Fibroblast of lung (primary cell): Measurements from ENCODE around the gene JPH2. TPM values are rescaled to one million over a fixed set of nuclear protein-coding genes. Genes with fewer than 3 reads are reported as not detected.

Experiments used
- DNase-seq, 2 donors: peaks; one replicate each; pipeline versions ENCODE4 v3.0.0 to v3.0.0-alpha.2; 2010; ENCODE audit warnings: low read depth in 2 of 2
- H2AFZ ChIP-seq: 2 replicates; pipeline ENCODE4 v1.5.1; 2012; ENCODE audit warnings: low read length, control low read depth, inconsistent platforms
- H3K27ac ChIP-seq: 2 replicates; pipeline ENCODE4 v1.5.1; 2011; ENCODE audit warnings: low read length, control low read depth; ENCODE audit not compliant: insufficient read depth
- H3K27me3 ChIP-seq: 2 replicates; pipeline ENCODE4 v1.5.1; 2011; ENCODE audit warnings: mild to moderate bottlenecking, low read length; ENCODE audit not compliant: control insufficient read depth, insufficient read depth
- H3K36me3 ChIP-seq: 2 replicates; pipeline ENCODE4 v1.5.1; 2011; ENCODE audit warnings: low read length; ENCODE audit not compliant: control insufficient read depth, insufficient read depth
- H3K4me1 ChIP-seq: 2 replicates; pipeline ENCODE4 v1.5.1; 2011; ENCODE audit warnings: low read length; ENCODE audit not compliant: control insufficient read depth, insufficient read depth; ENCODE audit errors: extremely low read depth
- H3K4me2 ChIP-seq: 2 replicates; pipeline ENCODE4 v1.5.1; 2011; ENCODE audit warnings: low read length, control low read depth; ENCODE audit not compliant: insufficient read depth; ENCODE audit errors: extremely low read depth
- H3K4me3 ChIP-seq, 4 experiments: fragments of 200-600 bp in 1 of 4; sonication (generic) in 1 of 4; replicated peaks in 1 of 4; 2 replicates each; pipeline ENCODE4 v1.5.1; 2011 to 2016; ENCODE audit warnings: low read length in 4 of 4, low read depth in 3 of 4, mild to moderate bottlenecking in 3 of 4, control low read depth in 2 of 4, inconsistent platforms in 1 of 4, mixed read lengths in 1 of 4; ENCODE audit not compliant: insufficient read depth in 1 of 4; ENCODE audit errors: control extremely low read depth in 1 of 4
- H3K79me2 ChIP-seq: 2 replicates; pipeline ENCODE4 v1.5.1; 2012; ENCODE audit warnings: mild to moderate bottlenecking, low read length, inconsistent platforms; ENCODE audit not compliant: control insufficient read depth, insufficient read depth
- H3K9ac ChIP-seq: 2 replicates; pipeline ENCODE4 v1.5.1; 2011; ENCODE audit warnings: mild to moderate bottlenecking, low read length, control low read depth; ENCODE audit not compliant: insufficient read depth
- H3K9me3 ChIP-seq: 2 replicates; pipeline ENCODE4 v1.5.1; 2012; ENCODE audit warnings: low read depth, low read length; ENCODE audit not compliant: control insufficient read depth, insufficient read depth
- H4K20me1 ChIP-seq: 2 replicates; pipeline ENCODE4 v1.5.1; 2011; ENCODE audit warnings: low read length; ENCODE audit not compliant: control insufficient read depth, insufficient read depth; ENCODE audit errors: extremely low read depth
- CTCF ChIP-seq, 2 donors: IDR thresholded peaks in 1 of 2; conservative IDR thresholded peaks in 1 of 2; 1 replicate in 1 of 2; 2 replicates in 1 of 2; pipeline ENCODE4 v1.5.1; 2011 to 2012; ENCODE audit warnings: low read length in 2 of 2, control low read depth in 1 of 2, inconsistent platforms in 1 of 2, low read depth in 1 of 2, mild to moderate bottlenecking in 1 of 2
- EZH2 ChIP-seq: IDR thresholded peaks from 2 replicates; pipeline ENCODE4 v1.5.1; 2012; ENCODE audit warnings: low read length, control low read depth, mild to moderate bottlenecking; ENCODE audit errors: missing control alignments
- polyA plus RNA-seq, 2 donors: library from polyadenylated mRNA; depleted of rRNA in 1 of 2; stranded (reverse) in 1 of 2; unstranded in 1 of 2; fragments of >200 nt; gene quantifications; 2 replicates each; pipeline ENCODE4 v1.2.1, GENCODE V29; 2011 to 2012; ENCODE audit warnings: missing spikeins in 1 of 2
- total RNA-seq: library from RNA; depleted of rRNA; stranded (reverse); fragments of >200 nt; gene quantifications from 2 replicates; pipeline ENCODE4 v1.2.1, GENCODE V29; 2014

The JPH2 gene
- total and polyA plus RNA-seq, 2 donors (not counting 1 experiment from before 2014, with no cell fraction given): 0.66 to 4.9 TPM

GRCh38 chr20:44143936-44144335 is 43.1 kb downstream of the JPH2 start:
- TF ChIP-seq EZH2 (no peak), CTCF (conservative IDR thresholded peaks at IDR 0.05 in 1 of 2, IDR thresholded peaks at IDR 0.05 in 1 of 2; ENCODE audit: low read depth in 1 of 2, low read length in 2 of 2) (no peak)
- H3K27me3 ChIP-seq: no peaks in the 10 kb centered on the region
- no peak overlapping the region for H3K4me3 ChIP-seq
- no peaks in the 10 kb centered on the region for H3K4me1 ChIP-seq
- no peaks in the 10 kb centered on the region for H3K79me2 ChIP-seq
- no peak overlapping the region for H3K27ac ChIP-seq
- H3K9me3 ChIP-seq: no peaks in the 10 kb centered on the region
- no peak overlapping the region for H2AFZ ChIP-seq
- no peaks in the 10 kb centered on the region for H3K36me3 ChIP-seq
- no peak overlapping the region for H3K9ac ChIP-seq
- H3K4me2 ChIP-seq: no peak overlapping the region
- H4K20me1 ChIP-seq: no peaks in the 10 kb centered on the region
- no peak for DNase-seq

- Histone ChIP-seq H3K79me2 (no peaks in the 10 kb centered on the region), H3K27ac (no peak overlapping the region), H4K20me1 (no peaks in the 10 kb centered on the region), H3K4me3 (no peak overlapping the region), H2AFZ (no peak overlapping the region), H3K4me2 (no peak overlapping the region), H3K9me3 (no peaks in the 10 kb centered on the region), H3K36me3 (no peaks in the 10 kb centered on the region), H3K4me1 (no peaks in the 10 kb centered on the region), H3K9ac (no peak overlapping the region), H3K27me3 (no peaks in the 10 kb centered on the region)
- TF ChIP-seq EZH2 (no peak), CTCF (conservative IDR thresholded peaks at IDR 0.05 in 1 of 2, IDR thresholded peaks at IDR 0.05 in 1 of 2; ENCODE audit: low read depth in 1 of 2, low read length in 2 of 2) (no peak)
- peak; percentile 7 to 82 for DNase-seq
Measured at GRCh38 chr20:44142413-44142812, 44.6 kb downstream of the JPH2 start.

GRCh38 chr20:44141873-44142272 is 45.1 kb downstream of the JPH2 start:
- DNase-seq: no peak
- Histone ChIP-seq H3K4me3 (no peak overlapping the region), H3K9me3 (no peaks in the 10 kb centered on the region), H3K79me2 (no peaks in the 10 kb centered on the region), H3K9ac (no peak overlapping the region), H3K36me3 (no peaks in the 10 kb centered on the region), H3K4me2 (no peak overlapping the region), H3K27ac (no peak overlapping the region), H2AFZ (no peak overlapping the region), H4K20me1 (no peaks in the 10 kb centered on the region), H3K4me1 (no peaks in the 10 kb centered on the region), H3K27me3 (no peaks in the 10 kb centered on the region)
- TF ChIP-seq CTCF (conservative IDR thresholded peaks at IDR 0.05 in 1 of 2, IDR thresholded peaks at IDR 0.05 in 1 of 2; ENCODE audit: low read depth in 1 of 2, low read length in 2 of 2): no peak
- TF ChIP-seq EZH2: no peak
